BLaER1 treated with 17β-estradiol and CSF1 and Interleukin-3, amounts not matched to agents 10 nM and 100 nM (cell line): Measurements from ENCODE around the gene TUBGCP3.
A peak's percentile ranks its signal among the peaks of the same experiment; 100 is the strongest.

Experiments
- H3K27ac ChIP-seq, 11 experiments: shearing (Covaris generic); formaldehyde crosslinking; 2 replicates each; pipeline ENCODE4 v1.8.1; 2022
- H3K27me3 ChIP-seq, 11 experiments: shearing (Covaris generic); formaldehyde crosslinking; 2 replicates each; pipeline ENCODE4 v1.8.1; 2022
- H3K36me3 ChIP-seq, 11 experiments: shearing (Covaris generic); formaldehyde crosslinking; 2 replicates each; pipeline ENCODE4 v1.8.1; 2022
- H3K4me1 ChIP-seq, 10 experiments: shearing (Covaris generic); formaldehyde crosslinking; 2 replicates each; pipeline ENCODE4 v1.8.1; 2022
- H3K4me2 ChIP-seq, 11 experiments: shearing (Covaris generic); formaldehyde crosslinking; 2 replicates each; pipeline ENCODE4 v1.8.1; 2022
- H3K4me3 ChIP-seq, 10 experiments: shearing (Covaris generic); formaldehyde crosslinking; 2 replicates each; pipeline ENCODE4 v1.8.1; 2022
- H3K9ac ChIP-seq, 11 experiments: shearing (Covaris generic); formaldehyde crosslinking; 2 replicates each; pipeline ENCODE4 v1.8.1; 2022
- H3K9me3 ChIP-seq, 11 experiments: shearing (Covaris generic); formaldehyde crosslinking; replicated peaks in 1 of 11; 2 replicates each; pipeline ENCODE4 v1.8.1; 2022
- H4K20me1 ChIP-seq, 11 experiments: shearing (Covaris generic); formaldehyde crosslinking; 2 replicates each; pipeline ENCODE4 v1.8.1; 2022
- Cebpa-rat ChIP-seq, 11 experiments: shearing (Covaris generic); IDR thresholded peaks; 2 replicates each; pipeline ENCODE4 v1.8.1; 2022

Gene TUBGCP3

DNA sequence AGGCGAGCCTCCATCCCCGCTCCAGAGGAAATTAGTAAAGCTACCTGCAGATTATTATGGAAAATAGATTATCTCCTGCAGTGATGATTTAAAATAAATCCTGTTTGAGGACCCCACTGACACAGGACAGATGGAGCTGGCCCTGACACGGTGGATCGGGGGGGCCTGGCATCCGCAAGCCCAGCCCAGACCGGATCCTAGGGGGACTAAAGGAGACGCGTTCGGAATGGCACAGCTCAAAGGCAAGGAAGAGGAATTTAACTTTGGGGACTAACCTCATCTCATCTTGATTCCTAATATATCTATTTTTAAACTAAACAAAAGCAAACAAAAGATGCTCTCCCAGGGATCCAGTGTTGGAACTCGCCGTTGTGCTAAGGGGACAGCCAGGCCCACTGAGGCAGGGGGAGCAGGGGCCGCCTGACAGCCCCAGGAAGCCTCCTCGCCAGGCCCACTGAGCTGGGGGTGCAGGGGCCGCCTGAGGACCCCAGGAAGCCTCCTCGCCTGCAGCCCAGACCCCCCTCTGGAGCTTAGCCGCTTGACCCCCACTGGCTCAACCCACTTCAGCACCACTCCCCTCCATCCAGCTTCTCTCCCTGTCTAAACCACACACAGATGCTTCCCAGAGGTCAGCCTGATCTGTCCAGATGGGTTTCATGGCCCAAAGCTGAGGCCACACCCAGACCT is 133.2 kb downstream of the TUBGCP3 start:
- TF ChIP-seq Cebpa-rat (IDR thresholded peaks at IDR 0.05) = no peak
- no peak overlapping the region for H3K4me2 ChIP-seq
- peaks cover 0 to 24% (median 13%) of the 10 kb centered on the region in 10 experiments; a peak in 13 of 20 replicates for H3K4me1 ChIP-seq
- H3K9me3 ChIP-seq = peaks cover 6 to 14% (median 11%) of the 10 kb centered on the region in 11 experiments; a peak in 20 of 22 replicates
- H3K27me3 ChIP-seq = no peaks in the 10 kb centered on the region; a peak in 1 of 22 replicates
- no peak overlapping the region for H3K9ac ChIP-seq
- no peak overlapping the region for H3K4me3 ChIP-seq
- H4K20me1 ChIP-seq = peaks cover 0 to 10% (median 0%) of the 10 kb centered on the region in 11 experiments; a peak in 1 of 22 replicates
- 0 out of 22 replicates have a peak, but pooled peaks cover 0 to under 1% (median 0%) of the 10 kb centered on the region in 11 experiments for H3K36me3 ChIP-seq
- no peak overlapping the region for H3K27ac ChIP-seq

DNA sequence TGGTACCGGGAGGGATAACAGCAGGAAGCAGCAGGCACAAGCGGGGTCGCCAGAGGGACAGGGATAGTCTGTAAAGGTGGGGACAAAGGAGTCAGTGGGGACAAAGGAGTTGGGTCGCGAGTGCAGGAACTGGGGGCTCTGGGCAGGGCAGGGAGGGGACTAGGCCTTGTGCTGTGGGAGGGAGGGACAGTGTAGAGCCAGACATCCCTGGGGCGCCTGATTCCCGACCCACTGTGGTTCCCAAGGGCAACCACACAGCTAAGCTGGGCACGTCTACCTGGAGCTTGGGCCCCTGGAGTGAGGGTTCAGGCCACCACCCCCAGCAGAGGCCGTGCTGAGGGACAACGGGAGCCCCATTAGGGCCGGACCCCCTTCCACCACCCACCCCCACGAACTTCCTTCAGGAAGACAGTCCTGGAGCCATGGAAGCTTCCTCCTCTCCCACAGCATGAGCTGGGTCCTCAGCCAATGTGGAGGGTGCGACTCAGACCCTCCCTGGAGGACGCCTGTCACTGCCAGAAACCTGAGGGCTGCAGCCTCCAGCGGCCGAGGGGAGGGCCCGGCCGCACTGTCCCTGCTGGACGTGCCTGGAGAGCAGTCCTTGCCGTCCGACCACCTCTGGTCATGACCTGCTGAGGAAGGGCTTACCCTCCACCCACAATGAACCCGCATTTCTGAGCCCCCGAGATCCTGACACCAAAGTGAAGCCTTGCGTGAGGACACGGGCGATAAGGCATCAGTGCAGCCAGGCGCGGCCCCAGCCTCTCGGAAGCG is 133.9 kb downstream of the TUBGCP3 start:
- Histone ChIP-seq H3K4me1 (peaks cover 0 to 24% (median 13%) of the 10 kb centered on the region in 10 experiments; a peak in 13 of 20 replicates), H3K27me3 (no peaks in the 10 kb centered on the region; a peak in 1 of 22 replicates), H3K4me3 (no peak overlapping the region), H4K20me1 (peaks cover 0 to 10% (median 0%) of the 10 kb centered on the region in 11 experiments; a peak in 2 of 22 replicates), H3K27ac (no peak overlapping the region), H3K36me3 (no peaks in the 10 kb centered on the region), H3K9me3 (peaks cover 0 to 7% (median 4%) of the 10 kb centered on the region in 11 experiments; a peak in 11 of 22 replicates), H3K4me2 (peak overlapping the region in 3 of 11 experiments; percentile 41 to 53 (median 42); a peak in 3 of 22 replicates), H3K9ac (no peak overlapping the region)
- no peak for TF ChIP-seq Cebpa-rat (IDR thresholded peaks at IDR 0.05)

DNA sequence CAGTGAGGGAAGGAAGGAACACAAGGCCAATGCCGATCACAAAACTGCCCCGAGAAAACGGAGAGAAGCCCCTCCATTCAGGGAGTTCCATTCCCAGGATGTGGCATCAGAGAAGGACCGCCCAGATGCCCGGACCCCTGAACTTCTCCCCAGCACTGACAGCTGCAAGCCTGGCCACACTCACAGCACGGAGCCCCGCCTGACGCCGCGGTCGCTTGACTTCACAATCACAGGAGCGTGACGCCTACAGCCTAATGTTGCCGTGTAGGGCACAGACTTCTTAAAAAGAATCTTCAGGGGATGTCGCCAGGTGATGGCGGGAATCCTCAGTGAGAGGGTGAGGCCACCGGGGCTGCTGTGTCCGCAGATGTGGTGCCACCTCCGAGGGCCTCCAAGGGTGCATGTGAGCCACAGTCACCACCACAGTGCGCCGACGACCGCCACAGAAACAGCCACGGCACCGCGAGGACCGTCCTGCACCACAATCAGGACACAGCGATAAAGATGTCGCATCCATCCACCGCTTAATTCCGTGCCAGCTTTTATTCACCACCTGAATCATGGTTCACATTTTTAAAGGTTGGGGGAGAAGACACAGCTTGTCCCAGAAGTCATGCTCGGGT is 134.6 kb downstream of the TUBGCP3 start:
- peaks cover 0 to 10% (median 0%) of the 10 kb centered on the region in 11 experiments; a peak in 2 of 22 replicates for H4K20me1 ChIP-seq
- H3K9me3 ChIP-seq = no peaks in the 10 kb centered on the region
- TF ChIP-seq Cebpa-rat (IDR thresholded peaks at IDR 0.05) = no peak
- no peak overlapping the region; a peak in 2 of 22 replicates for H3K9ac ChIP-seq
- peak overlapping the region in 8 of 11 experiments; percentile 31 to 53 (median 42); a peak in 15 of 22 replicates for H3K4me2 ChIP-seq
- no peaks in the 10 kb centered on the region; a peak in 1 of 22 replicates for H3K27me3 ChIP-seq
- no peak overlapping the region for H3K4me3 ChIP-seq
- H3K27ac ChIP-seq = no peak overlapping the region
- H3K36me3 ChIP-seq = no peaks in the 10 kb centered on the region
- H3K4me1 ChIP-seq = peaks cover 0 to 24% (median 13%) of the 10 kb centered on the region in 10 experiments; a peak in 13 of 20 replicates

DNA sequence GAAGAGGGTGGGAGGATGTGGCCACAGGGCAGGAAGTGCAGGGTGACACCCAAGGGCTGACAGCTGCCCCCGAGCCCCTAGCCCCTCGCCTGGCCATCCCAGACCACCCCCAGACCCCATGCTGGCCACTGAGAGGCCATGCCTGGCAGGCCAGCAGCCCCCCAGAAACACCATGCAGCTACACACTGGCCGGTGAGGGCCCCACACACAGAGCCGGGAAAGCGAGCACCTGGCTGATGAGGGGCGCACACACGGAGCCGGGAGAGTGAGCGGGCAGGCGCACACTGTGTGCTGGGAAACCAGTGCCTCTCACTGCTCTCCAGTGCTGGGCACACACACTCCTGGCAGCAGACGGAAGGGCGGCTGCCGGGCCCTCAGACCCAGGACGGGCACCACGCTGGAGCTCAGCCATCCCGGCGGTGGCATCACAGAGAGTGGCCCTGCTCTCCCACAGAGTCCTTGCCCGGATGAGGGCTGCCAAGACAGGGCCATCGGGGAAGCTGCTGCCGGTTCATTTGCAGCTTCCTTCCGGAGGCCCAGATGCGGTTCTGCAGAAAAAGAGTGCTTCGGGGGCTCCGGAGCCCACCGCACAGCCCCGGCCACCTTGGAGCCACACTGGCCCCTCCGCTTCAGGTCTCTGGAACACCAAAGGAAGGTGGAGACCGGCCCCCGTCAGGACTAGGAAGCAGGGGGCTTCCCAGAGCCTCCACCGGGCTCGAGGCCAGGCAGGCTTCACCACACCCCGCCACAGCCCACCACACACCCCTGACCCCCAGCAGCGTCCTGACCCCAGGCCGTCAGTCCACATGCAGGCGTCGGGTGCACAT is 135.4 kb downstream of the TUBGCP3 start:
- peaks cover 0 to 12% (median 0%) of the 10 kb centered on the region in 11 experiments; a peak in 2 of 22 replicates for H4K20me1 ChIP-seq
- no peaks in the 10 kb centered on the region; a peak in 1 of 22 replicates for H3K27me3 ChIP-seq
- H3K9me3 ChIP-seq = no peaks in the 10 kb centered on the region
- H3K4me2 ChIP-seq = peak overlapping the region in 8 of 11 experiments; percentile 31 to 53 (median 42); a peak in 14 of 22 replicates
- no peaks in the 10 kb centered on the region for H3K36me3 ChIP-seq
- H3K9ac ChIP-seq = no peak overlapping the region; a peak in 1 of 22 replicates
- H3K4me3 ChIP-seq = no peak overlapping the region
- TF ChIP-seq Cebpa-rat (IDR thresholded peaks at IDR 0.05) = no peak
- peaks cover 0 to 21% (median 13%) of the 10 kb centered on the region in 10 experiments; a peak in 13 of 20 replicates for H3K4me1 ChIP-seq
- H3K27ac ChIP-seq = no peak overlapping the region

DNA sequence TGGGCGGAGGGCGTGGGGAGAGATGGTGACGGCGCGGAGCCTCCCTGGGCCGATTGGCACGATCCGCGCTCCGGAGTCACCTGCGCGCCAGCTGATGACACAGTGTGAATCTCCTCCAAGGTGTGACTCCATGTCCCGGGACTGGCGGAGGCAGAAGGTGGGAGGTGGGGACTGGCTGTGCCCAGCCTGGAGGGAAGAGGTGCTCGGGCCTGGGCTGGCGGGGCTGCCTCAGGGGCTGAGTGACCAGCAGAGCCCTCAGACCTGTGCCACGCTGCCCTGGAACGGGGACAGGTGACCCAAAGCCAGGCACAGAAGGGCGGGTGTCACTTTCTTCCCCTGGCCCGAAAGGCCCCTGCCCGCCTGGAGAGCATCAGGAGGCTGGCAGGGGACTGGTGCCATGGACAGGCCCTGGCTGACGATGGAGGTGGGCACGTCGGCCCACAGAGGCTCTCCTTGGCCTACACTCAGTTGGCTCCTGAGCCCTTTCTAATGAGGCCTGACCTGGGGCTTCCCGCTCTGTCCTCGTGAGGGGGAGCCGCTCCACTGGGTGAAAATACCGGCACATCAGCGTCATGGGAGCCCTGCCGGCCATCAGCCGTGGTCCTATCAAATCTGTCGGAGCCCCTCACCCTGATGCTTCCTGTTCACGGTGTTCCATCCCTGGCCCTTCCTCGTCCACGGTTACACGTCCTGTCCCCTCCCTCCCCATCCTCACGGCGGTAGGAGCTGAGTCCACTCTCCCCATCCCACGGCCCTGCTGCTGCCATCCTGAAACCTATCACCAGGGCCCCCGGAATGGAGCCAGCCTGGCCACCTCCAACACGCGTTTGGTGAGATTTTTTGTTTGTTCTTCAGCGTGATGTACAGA is 136.2 kb downstream of the TUBGCP3 start:
- Histone ChIP-seq H4K20me1 (peaks cover 0 to 14% (median 0%) of the 10 kb centered on the region in 11 experiments; a peak in 2 of 22 replicates), H3K4me3 (no peak overlapping the region), H3K27me3 (no peaks in the 10 kb centered on the region; a peak in 1 of 22 replicates), H3K9me3 (no peaks in the 10 kb centered on the region), H3K36me3 (no peaks in the 10 kb centered on the region), H3K4me1 (peaks cover 0 to 20% (median 13%) of the 10 kb centered on the region in 10 experiments; a peak in 13 of 20 replicates), H3K9ac (no peak overlapping the region), H3K27ac (no peak overlapping the region), H3K4me2 (no peak overlapping the region)
- TF ChIP-seq Cebpa-rat (IDR thresholded peaks at IDR 0.05) = no peak

DNA sequence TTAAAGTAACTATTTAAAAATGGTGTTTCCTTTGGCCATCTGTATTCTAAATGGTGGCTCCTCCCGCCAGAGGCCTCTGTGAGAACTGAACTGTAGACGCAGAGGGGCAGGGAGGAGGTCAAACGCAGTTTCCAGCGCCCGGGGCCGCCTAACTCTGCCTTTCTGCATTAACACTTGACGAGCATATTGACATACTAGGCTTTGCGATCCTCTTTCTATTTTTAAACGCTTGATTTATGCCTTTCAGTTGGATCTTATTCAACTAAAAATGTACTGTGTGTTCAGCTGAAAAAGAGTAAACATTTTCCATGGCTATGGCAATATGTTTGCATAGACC is 137.1 kb downstream of the TUBGCP3 start:
- Histone ChIP-seq H3K4me1 (peaks cover 0 to 20% (median 13%) of the 10 kb centered on the region in 10 experiments; a peak in 13 of 20 replicates), H3K9me3 (no peaks in the 10 kb centered on the region), H3K27ac (no peak overlapping the region), H3K4me3 (no peak overlapping the region), H3K36me3 (no peaks in the 10 kb centered on the region), H3K9ac (no peak overlapping the region), H3K27me3 (no peaks in the 10 kb centered on the region; a peak in 1 of 22 replicates), H3K4me2 (peak overlapping the region in 2 of 11 experiments; percentile 4 to 5; a peak in 2 of 22 replicates), H4K20me1 (peaks cover 0 to 14% (median 0%) of the 10 kb centered on the region in 11 experiments; a peak in 2 of 22 replicates)
- no peak for TF ChIP-seq Cebpa-rat (IDR thresholded peaks at IDR 0.05)

DNA sequence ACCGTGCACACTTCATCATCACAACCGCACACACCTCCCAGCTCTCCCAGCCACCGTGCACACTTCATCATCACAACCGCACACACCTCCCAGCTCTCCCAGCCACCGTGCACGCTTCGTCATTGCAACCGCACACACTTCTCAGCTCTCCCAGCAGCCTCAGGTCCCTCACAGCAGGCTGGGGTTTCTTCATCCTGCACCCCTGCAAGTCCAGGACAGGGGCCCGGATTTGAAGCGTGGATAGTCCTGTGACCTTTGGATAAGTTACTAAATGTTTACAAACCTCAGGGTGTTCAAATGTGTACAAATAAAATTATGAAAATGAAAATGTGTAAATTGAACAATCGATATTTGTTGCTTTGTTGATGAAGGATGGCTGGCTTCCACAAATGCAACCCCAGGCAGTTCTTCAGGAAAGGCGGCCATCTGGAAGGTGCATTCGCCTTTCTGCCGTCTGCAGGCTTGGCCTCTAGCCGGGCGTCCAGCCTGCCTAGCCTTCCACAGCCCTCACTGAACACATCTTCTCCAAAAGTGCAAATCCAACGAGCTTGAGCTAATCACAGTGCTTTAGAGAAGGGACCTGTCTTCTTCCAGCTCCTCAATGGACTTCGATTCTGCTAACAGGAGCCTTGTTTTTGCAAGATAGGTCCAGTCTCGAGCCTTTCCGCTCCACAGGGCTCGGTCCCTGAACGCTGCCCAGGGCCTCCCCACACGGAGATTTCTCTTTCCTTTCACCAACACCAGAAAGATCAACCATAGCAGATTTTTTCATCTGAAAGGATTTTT is 137.6 kb downstream of the TUBGCP3 start:
- H3K27ac ChIP-seq = no peak overlapping the region
- H3K4me1 ChIP-seq = peaks cover 0 to 20% (median 13%) of the 10 kb centered on the region in 10 experiments; a peak in 13 of 20 replicates
- H3K9me3 ChIP-seq = no peaks in the 10 kb centered on the region
- no peak for TF ChIP-seq Cebpa-rat (IDR thresholded peaks at IDR 0.05)
- no peaks in the 10 kb centered on the region; a peak in 1 of 22 replicates for H3K27me3 ChIP-seq
- H4K20me1 ChIP-seq = peaks cover 0 to 13% (median 0%) of the 10 kb centered on the region in 11 experiments; a peak in 2 of 22 replicates
- no peak overlapping the region for H3K4me3 ChIP-seq
- H3K4me2 ChIP-seq = peak overlapping the region in 2 of 11 experiments; percentile 4 to 5; a peak in 2 of 22 replicates
- no peak overlapping the region for H3K9ac ChIP-seq
- H3K36me3 ChIP-seq = no peaks in the 10 kb centered on the region
